WTC11 (cell line): ENCODE data around the gene HAPLN3.

Experiments used
- CTCF ChIP-seq: fragments of 200-600 bp; IDR thresholded peaks from 2 replicates; pipeline ENCODE4 v1.8.0; 2022; ENCODE audit warnings: antibody characterized with exemption
- ESRRA ChIP-seq: sonication (generic); formaldehyde crosslinking; IDR thresholded peaks from 2 replicates; pipeline ENCODE4 v1.8.1; 2022; ENCODE audit warnings: mild to moderate bottlenecking, missing genetic modification reagents, borderline replicate concordance
- FOXJ3 ChIP-seq: sonication (generic); formaldehyde crosslinking; IDR thresholded peaks from 2 replicates; pipeline ENCODE4 v1.9.0; 2021; ENCODE audit warnings: missing genetic modification reagents, mild to moderate bottlenecking, borderline replicate concordance
- GABPB1 ChIP-seq: sonication (generic); formaldehyde crosslinking; IDR thresholded peaks from 2 replicates; pipeline ENCODE4 v1.8.1; 2023; ENCODE audit warnings: mild to moderate bottlenecking, missing genetic modification reagents
- NR2C2 ChIP-seq: sonication (generic); formaldehyde crosslinking; IDR thresholded peaks from 2 replicates; pipeline ENCODE4 v1.8.0; 2022; ENCODE audit warnings: mild to moderate bottlenecking, missing genetic modification reagents
- NR3C1 ChIP-seq: sonication (generic); formaldehyde crosslinking; conservative IDR thresholded peaks from 2 replicates; pipeline ENCODE4 v1.8.1; 2023; ENCODE audit warnings: low read depth, mild to moderate bottlenecking, missing genetic modification reagents
- TCF7 ChIP-seq: sonication (generic); formaldehyde crosslinking; IDR thresholded peaks from 2 replicates; pipeline ENCODE4 v1.8.0; 2022; ENCODE audit warnings: mild to moderate bottlenecking, low read depth, missing genetic modification reagents, moderate library complexity
- TP53 ChIP-seq: sonication (generic); formaldehyde crosslinking; IDR thresholded peaks from 2 replicates; pipeline ENCODE4 v1.8.1; 2023; ENCODE audit warnings: mild to moderate bottlenecking, missing genetic modification reagents
- TF ChIP-seq, protein P1 (sequence below): sonication (generic); formaldehyde crosslinking; IDR thresholded peaks from 2 replicates; pipeline ENCODE4 v1.8.1; 2023; ENCODE audit warnings: mild to moderate bottlenecking, missing genetic modification reagents
- TF ChIP-seq, protein P2 (sequence below): sonication (generic); formaldehyde crosslinking; IDR thresholded peaks from 2 replicates; pipeline ENCODE4 v1.8.0; 2022; ENCODE audit warnings: mild to moderate bottlenecking, missing genetic modification reagents

GRCh38 chr15:88913017-88913849, 17.9 kb upstream of the HAPLN3 start, which contains the start of gene MFGE8:
- peak; percentile 46; the same call in 1 of the 2 replicates for TF ChIP-seq TP53 (CRISPR knock-in tag)
- no peak for TF ChIP-seq CTCF
- TF ChIP-seq TCF7 = no peak
- TF ChIP-seq ESRRA (CRISPR knock-in tag) = peak; percentile 18; the same call in 1 of the 2 replicates
- no peak for TF ChIP-seq NR3C1
- TF ChIP-seq, protein P1, sequence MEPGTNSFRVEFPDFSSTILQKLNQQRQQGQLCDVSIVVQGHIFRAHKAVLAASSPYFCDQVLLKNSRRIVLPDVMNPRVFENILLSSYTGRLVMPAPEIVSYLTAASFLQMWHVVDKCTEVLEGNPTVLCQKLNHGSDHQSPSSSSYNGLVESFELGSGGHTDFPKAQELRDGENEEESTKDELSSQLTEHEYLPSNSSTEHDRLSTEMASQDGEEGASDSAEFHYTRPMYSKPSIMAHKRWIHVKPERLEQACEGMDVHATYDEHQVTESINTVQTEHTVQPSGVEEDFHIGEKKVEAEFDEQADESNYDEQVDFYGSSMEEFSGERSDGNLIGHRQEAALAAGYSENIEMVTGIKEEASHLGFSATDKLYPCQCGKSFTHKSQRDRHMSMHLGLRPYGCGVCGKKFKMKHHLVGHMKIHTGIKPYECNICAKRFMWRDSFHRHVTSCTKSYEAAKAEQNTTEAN = no peak; the same call in 1 of the 2 replicates
- TF ChIP-seq GABPB1 (CRISPR knock-in tag) = no peak
- TF ChIP-seq, protein P2, sequence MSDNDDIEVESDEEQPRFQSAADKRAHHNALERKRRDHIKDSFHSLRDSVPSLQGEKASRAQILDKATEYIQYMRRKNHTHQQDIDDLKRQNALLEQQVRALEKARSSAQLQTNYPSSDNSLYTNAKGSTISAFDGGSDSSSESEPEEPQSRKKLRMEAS = peak; percentile 81; the same call in 1 of the 2 replicates
- no peak for TF ChIP-seq FOXJ3 (CRISPR knock-in tag)
- no peak for TF ChIP-seq NR2C2 (CRISPR knock-in tag)
